SK-N-SH (cell line): ENCODE measurements around the gene TRIM38. TPM values are rescaled to one million over a fixed set of nuclear protein-coding genes. Genes with fewer than 3 reads are reported as not detected.

Source experiments
- CTCF ChIA-PET: fragments of 300-600, 350-600 bp; formaldehyde crosslinking; extraction: SDS; loops from one replicate; lab custom pipeline; 2021; lab: Yijun Ruan, JAX
- POLR2A ChIA-PET: fragments of 350-600 bp; sonication (Branson Sonifier 250); formaldehyde crosslinking; extraction: SDS; loops from one replicate; lab custom pipeline; 2020; ENCODE audit warnings: antibody characterized with exemption, inconsistent platforms; lab: Yijun Ruan, JAX
- DNase-seq: peaks from one replicate; pipeline ENCODE4 v3.0.0; 2012
- H2AFZ ChIP-seq: fragments of 200-600 bp; sonication (generic); 2 replicates; pipeline ENCODE4 v1.8.1; 2016; ENCODE audit warnings: antibody characterized with exemption, mild to moderate bottlenecking, low read depth
- H3F3A ChIP-seq: fragments of 200-600 bp; sonication (generic); replicated peaks from 2 replicates; pipeline ENCODE3; 2016; ENCODE audit warnings: antibody characterized with exemption, mild to moderate bottlenecking; ENCODE audit not compliant: insufficient read depth
- H3K27ac ChIP-seq, 2 experiments: fragments of 200-500 bp in 1 of 2; fragments of 200-600 bp in 1 of 2; sonication (Bioruptor generic) in 1 of 2; sonication (generic), shearing (Covaris generic) in 1 of 2; 2 replicates each; pipeline versions ENCODE4 v1.5.1 to v1.6.1; 2014 to 2016; ENCODE audit warnings: low read depth in 2 of 2, inconsistent platforms in 1 of 2, low read length in 1 of 2, mild to moderate bottlenecking in 1 of 2, mixed read lengths in 1 of 2
- H3K27me3 ChIP-seq: fragments of 200-600 bp; sonication (generic), shearing (Covaris generic); 2 replicates; pipeline ENCODE4 v1.6.1; 2016; ENCODE audit warnings: mixed run types; ENCODE audit not compliant: insufficient read depth
- H3K36me3 ChIP-seq, 2 experiments: fragments of 200-500 bp in 1 of 2; fragments of 200-600 bp in 1 of 2; sonication (Bioruptor generic) in 1 of 2; sonication (generic) in 1 of 2; replicated peaks in 1 of 2; 2 replicates each; pipeline versions ENCODE3 to v1.5.1; 2014 to 2016; ENCODE audit warnings: low read length in 1 of 2, mild to moderate bottlenecking in 1 of 2; ENCODE audit not compliant: insufficient read depth in 2 of 2, control insufficient read depth in 1 of 2
- H3K4me1 ChIP-seq, 2 experiments: fragments of 200-500 bp in 1 of 2; fragments of 200-600 bp in 1 of 2; sonication (Bioruptor generic) in 1 of 2; sonication (generic), shearing (Covaris generic) in 1 of 2; 2 replicates each; pipeline versions ENCODE4 v1.5.1 to v1.6.1; 2014 to 2016; ENCODE audit warnings: low read depth in 1 of 2, low read length in 1 of 2, mixed run types in 1 of 2; ENCODE audit not compliant: insufficient read depth in 2 of 2, control insufficient read depth in 1 of 2
- H3K4me2 ChIP-seq: fragments of 200-600 bp; sonication (generic), shearing (Covaris generic); 2 replicates; pipeline ENCODE4 v1.6.1; 2017; ENCODE audit warnings: mixed run types
- H3K4me3 ChIP-seq, 2 experiments: fragments of 200-500 bp in 1 of 2; fragments of 200-600 bp in 1 of 2; sonication (Bioruptor generic) in 1 of 2; sonication (generic), shearing (Covaris generic) in 1 of 2; 2 replicates each; pipeline versions ENCODE4 v1.5.1 to v1.8.1; 2014 to 2016; ENCODE audit warnings: low read depth in 2 of 2, inconsistent platforms in 1 of 2, low read length in 1 of 2, mild to moderate bottlenecking in 1 of 2, mixed read lengths in 1 of 2, moderate library complexity in 1 of 2
- H3K79me2 ChIP-seq: fragments of 200-600 bp; sonication (generic); 2 replicates; pipeline ENCODE4 v1.8.1; 2017; ENCODE audit warnings: mild to moderate bottlenecking; ENCODE audit not compliant: insufficient read depth
- H3K9ac ChIP-seq: fragments of 200-600 bp; sonication (generic); 2 replicates; pipeline ENCODE4 v1.6.1; 2017; ENCODE audit warnings: mixed run types
- H3K9me2 ChIP-seq: fragments of 200-600 bp; sonication (generic); 2 replicates; pipeline ENCODE4 v1.6.1; 2017; ENCODE audit warnings: mixed run types
- H3K9me3 ChIP-seq: fragments of 200-600 bp; sonication (generic); 2 replicates; pipeline ENCODE4 v1.6.1; 2017; ENCODE audit warnings: mixed run types, mild to moderate bottlenecking, moderate library complexity
- H4K20me1 ChIP-seq: fragments of 200-600 bp; sonication (generic); 2 replicates; pipeline ENCODE4 v1.6.1; 2017; ENCODE audit warnings: mild to moderate bottlenecking, mixed run types; ENCODE audit not compliant: insufficient read depth
- ELF1 ChIP-seq: IDR thresholded peaks from 2 replicates; pipeline ENCODE4 v1.4.0; 2012
- EP300 ChIP-seq, 2 experiments: IDR thresholded peaks; 2 replicates each; pipeline versions ENCODE4 v1.4.0 to v1.6.1; 2012; ENCODE audit warnings: borderline replicate concordance in 1 of 2, low read depth in 1 of 2, low read length in 1 of 2
- EZH2phosphoT487 ChIP-seq: fragments of 200-600 bp; sonication (generic); IDR thresholded peaks from 2 replicates; pipeline ENCODE4 v1.6.1; 2017; ENCODE audit warnings: low read depth, mixed run types, mild to moderate bottlenecking, antibody characterized with exemption, moderate library complexity, borderline replicate concordance
- IRF3 ChIP-seq: fragments of 150-350 bp; IDR thresholded peaks from 2 replicates; pipeline ENCODE4 v1.6.1; 2016; ENCODE audit warnings: mild to moderate bottlenecking, low read depth, low read length
- MXI1 ChIP-seq: IDR thresholded peaks from 2 replicates; pipeline ENCODE4 v1.6.1; 2012; ENCODE audit warnings: mild to moderate bottlenecking, low read depth, low read length, improper control_type of control experiment
- NFIC ChIP-seq: IDR thresholded peaks from 2 replicates; pipeline ENCODE4 v1.4.0; 2012; ENCODE audit warnings: borderline replicate concordance
- RFX5 ChIP-seq: IDR thresholded peaks from 2 replicates; pipeline ENCODE4 v1.6.1; 2012; ENCODE audit warnings: mild to moderate bottlenecking, improper control_type of control experiment, low read length
- RXRA ChIP-seq: IDR thresholded peaks from 2 replicates; pipeline ENCODE4 v1.4.0; 2012; ENCODE audit warnings: low read depth, mild to moderate bottlenecking, borderline replicate concordance
- SIN3A ChIP-seq: IDR thresholded peaks from 2 replicates; pipeline ENCODE4 v1.6.1; 2012; ENCODE audit warnings: low read depth, mild to moderate bottlenecking, low read length, moderate library complexity, borderline replicate concordance
- SMC3 ChIP-seq: IDR thresholded peaks from 2 replicates; pipeline ENCODE4 v1.6.1; 2012; ENCODE audit warnings: low read depth, low read length, improper control_type of control experiment
- TEAD4 ChIP-seq: IDR thresholded peaks from 2 replicates; pipeline ENCODE4 v1.4.0; 2012; ENCODE audit warnings: mild to moderate bottlenecking, borderline replicate concordance; ENCODE audit not compliant: insufficient read depth
- ZBTB33 ChIP-seq: IDR thresholded peaks from 2 replicates; pipeline ENCODE4 v1.4.0; 2012; ENCODE audit warnings: low read depth, borderline replicate concordance
- WGBS: methylation state at CpG from one replicate; pipeline ENCODE4 v1.1.6; 2017; ENCODE audit warnings: low lambda C conversion rate; 5-methylcytosine and 5-hydroxymethylcytosine counted together
- polyA plus RNA-seq, 3 experiments: library from polyadenylated mRNA; depleted of rRNA; stranded (reverse); fragments of >200 nt; gene quantifications; 2 replicates each; pipeline ENCODE4 v1.2.3, GENCODE V29; 2012

The TRIM38 gene
- polyA plus RNA-seq, 1 of the 3 experiments (the other 2 are of a cell fraction) = 0.62 TPM

- no peak overlapping the region for H3K27ac ChIP-seq
- CTCF ChIA-PET = interaction anchor here (0.6 to 0.9 kb wide), 2 partner anchors 33 to 1319 kb away, joined by 3 to 6 read pairs; no protein-coding TSS in a partner anchor
- DNase-seq = no peak
- H3K79me2 ChIP-seq = no peaks in the 10 kb centered on the region
- no peak overlapping the region for H3K4me3 ChIP-seq
- POLR2A ChIA-PET = no interaction called here
- H3K9ac ChIP-seq = no peak overlapping the region
- no peak overlapping the region for H3K4me2 ChIP-seq
- H3K4me1 ChIP-seq = no peaks in the 10 kb centered on the region
- H3K36me3 ChIP-seq = no peaks in the 10 kb centered on the region
- H4K20me1 ChIP-seq = no peaks in the 10 kb centered on the region
- H3K9me3 ChIP-seq = no peaks in the 10 kb centered on the region
- no peak overlapping the region; the same call in 1 of the 2 replicates for H2AFZ ChIP-seq
- WGBS = 62% methylated on average over 3 of the region's 3 CpGs
- H3F3A ChIP-seq = no peaks in the 10 kb centered on the region
- TF ChIP-seq IRF3 (no peak), ZBTB33 (no peak), EZH2phosphoT487 (no peak), RXRA (no peak), MXI1 (no peak), EP300 (IDR thresholded peaks at IDR 0.05; ENCODE audit: borderline replicate concordance in 1 of 2, low read depth in 1 of 2, low read length in 1 of 2) (no peak), RFX5 (no peak)
- H3K9me2 ChIP-seq = no peaks in the 10 kb centered on the region
- no peaks in the 10 kb centered on the region for H3K27me3 ChIP-seq
Observed at GRCh38 chr6:25958700-25959162, 3.9 kb upstream of the TRIM38 start.

GRCh38 chr6:25959890-25960536, 2.6 kb upstream of the TRIM38 start:
- Histone ChIP-seq H3K4me1 (no peaks in the 10 kb centered on the region), H3K4me2 (no peak overlapping the region), H4K20me1 (no peaks in the 10 kb centered on the region), H3F3A (no peaks in the 10 kb centered on the region), H3K79me2 (no peaks in the 10 kb centered on the region), H3K4me3 (no peak overlapping the region), H3K9ac (no peak overlapping the region), H2AFZ (no peak overlapping the region), H3K27me3 (no peaks in the 10 kb centered on the region), H3K36me3 (no peaks in the 10 kb centered on the region), H3K9me2 (no peaks in the 10 kb centered on the region), H3K27ac (no peak overlapping the region), H3K9me3 (no peaks in the 10 kb centered on the region)
- WGBS = 32% methylated on average over 2 of the region's 2 CpGs
- ChIA-PET POLR2A (no interaction called here), CTCF (interaction anchor here (0.5 kb wide), 1 partner anchor 777 kb away, joined by 3 read pairs; no protein-coding TSS in a partner anchor)
- no peak for DNase-seq
- TF ChIP-seq TEAD4 (no peak), SIN3A (no peak), SMC3 (no peak), ELF1 (no peak), NFIC (no peak)
